GM12878 (cell line): ENCODE data around the gene MKX.

Experiments used
- EZH2 ChIP-seq: IDR thresholded peaks from 2 replicates; pipeline ENCODE4 v1.6.1; 2012; ENCODE audit warnings: low read depth, mild to moderate bottlenecking, control low read depth, inconsistent platforms, low read length, borderline replicate concordance; ENCODE audit not compliant: control insufficient read depth
- NFYB ChIP-seq: IDR thresholded peaks from 2 replicates; pipeline ENCODE4 v1.6.1; 2011; ENCODE audit warnings: low read depth, mild to moderate bottlenecking, low read length, improper control_type of control experiment, moderate library complexity; ENCODE audit not compliant: insufficient read depth
- POLR2AphosphoS5 ChIP-seq: IDR thresholded peaks from 2 replicates; pipeline ENCODE4 v1.6.1; 2011; ENCODE audit warnings: mild to moderate bottlenecking, low read length, inconsistent platforms
- RBBP5 ChIP-seq: fragments of 200-600 bp; sonication (generic); conservative IDR thresholded peaks from 2 replicates; pipeline ENCODE4 v1.6.1; 2016
- TF ChIP-seq, protein P1 (sequence below), 3 experiments: IDR thresholded peaks in 2 of 3; conservative IDR thresholded peaks in 1 of 3; 2 replicates each; pipeline ENCODE4 v1.5.1; 2011; ENCODE audit warnings: low read depth in 3 of 3, low read length in 3 of 3, mild to moderate bottlenecking in 3 of 3, control low read depth in 2 of 3, moderate library complexity in 2 of 3, inconsistent platforms in 1 of 3, mixed read lengths in 1 of 3; ENCODE audit not compliant: control insufficient read depth in 2 of 3, insufficient read depth in 1 of 3; ENCODE audit errors: extremely low read depth in 1 of 3

DNA sequence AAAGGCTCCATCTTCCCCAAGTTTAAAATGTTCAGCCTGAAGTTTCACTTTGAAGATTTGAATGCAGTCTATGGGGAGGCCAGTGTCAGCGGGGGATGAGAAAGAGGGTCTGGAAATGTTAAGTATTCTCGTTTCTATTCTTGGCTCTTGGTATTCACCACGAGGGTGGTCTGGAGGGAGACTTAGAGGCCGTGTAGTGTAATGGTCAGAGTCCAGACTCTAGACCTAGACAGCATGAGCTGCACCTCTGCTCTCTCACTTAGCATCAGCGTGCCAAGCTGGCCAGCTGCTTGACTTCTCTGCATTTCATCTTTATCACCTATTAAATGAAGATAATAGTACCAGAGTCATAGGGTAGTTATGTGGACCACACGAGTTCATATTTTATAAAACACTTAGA is 57.9 kb downstream of the MKX start:
- TF ChIP-seq POLR2AphosphoS5 (no peak), NFYB (no peak), EZH2 (no peak), RBBP5 (no peak)
- TF ChIP-seq, protein P1, sequence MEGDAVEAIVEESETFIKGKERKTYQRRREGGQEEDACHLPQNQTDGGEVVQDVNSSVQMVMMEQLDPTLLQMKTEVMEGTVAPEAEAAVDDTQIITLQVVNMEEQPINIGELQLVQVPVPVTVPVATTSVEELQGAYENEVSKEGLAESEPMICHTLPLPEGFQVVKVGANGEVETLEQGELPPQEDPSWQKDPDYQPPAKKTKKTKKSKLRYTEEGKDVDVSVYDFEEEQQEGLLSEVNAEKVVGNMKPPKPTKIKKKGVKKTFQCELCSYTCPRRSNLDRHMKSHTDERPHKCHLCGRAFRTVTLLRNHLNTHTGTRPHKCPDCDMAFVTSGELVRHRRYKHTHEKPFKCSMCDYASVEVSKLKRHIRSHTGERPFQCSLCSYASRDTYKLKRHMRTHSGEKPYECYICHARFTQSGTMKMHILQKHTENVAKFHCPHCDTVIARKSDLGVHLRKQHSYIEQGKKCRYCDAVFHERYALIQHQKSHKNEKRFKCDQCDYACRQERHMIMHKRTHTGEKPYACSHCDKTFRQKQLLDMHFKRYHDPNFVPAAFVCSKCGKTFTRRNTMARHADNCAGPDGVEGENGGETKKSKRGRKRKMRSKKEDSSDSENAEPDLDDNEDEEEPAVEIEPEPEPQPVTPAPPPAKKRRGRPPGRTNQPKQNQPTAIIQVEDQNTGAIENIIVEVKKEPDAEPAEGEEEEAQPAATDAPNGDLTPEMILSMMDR (IDR thresholded peaks at IDR 0.05 in 2 of 3, conservative IDR thresholded peaks at IDR 0.05 in 1 of 3; ENCODE audit: control insufficient read depth in 2 of 3, extremely low read depth in 1 of 3, insufficient read depth in 1 of 3, low read depth in 3 of 3, low read length in 3 of 3): no peak
